ENCODE results near the gene DAB2IP.
A peak's percentile ranks its signal among the peaks of the same experiment; 100 is the strongest.
"Not testable (repeated sequence)": the region's sequence is repeated elsewhere in the genome, so short reads cannot be mapped to it uniquely, and the experiment has no call there.

DAB2IP gene

GRCh38 chr9:121651295-121652020 is at the start of gene DAB2IP:
DAB2IP (plus strand) TSS chr9:121651634; CDS start chr9:121651776, 142 bp downstream.
- DNase-seq (ENCODE audit: low spot score) = no peak

- no peak for DNase-seq (ENCODE audit: low spot score)
Observed at GRCh38 chr9:121603028-121603427, 48.4 kb upstream of the DAB2IP start.

- no peak for DNase-seq (ENCODE audit: low spot score)
Observed at GRCh38 chr9:121604242-121604641, 47.2 kb upstream of the DAB2IP start.

- DNase-seq (ENCODE audit: low spot score) = no peak
Observed at GRCh38 chr9:121604654-121605053, 46.8 kb upstream of the DAB2IP start.

- DNase-seq (ENCODE audit: low spot score) = no peak
Observed at GRCh38 chr9:121607434-121608167, 43.8 kb upstream of the DAB2IP start.

- no peak for DNase-seq (ENCODE audit: low spot score)
Observed at GRCh38 chr9:121608168-121608853, 43.1 kb upstream of the DAB2IP start.

GRCh38 chr9:121609822-121610637 is 41.4 kb upstream of the DAB2IP start:
- no peak for DNase-seq (ENCODE audit: low spot score)

GRCh38 chr9:121610638-121610953 is 40.8 kb upstream of the DAB2IP start:
- no peak for DNase-seq (ENCODE audit: low spot score)

GRCh38 chr9:121612511-121612998 is 38.9 kb upstream of the DAB2IP start:
- no peak for DNase-seq (ENCODE audit: low spot score)

GRCh38 chr9:121613009-121613752 is 38.3 kb upstream of the DAB2IP start:
- DNase-seq (ENCODE audit: low spot score) = no peak

- DNase-seq (ENCODE audit: low spot score) = no peak
Observed at GRCh38 chr9:121616123-121616755, 35.2 kb upstream of the DAB2IP start.

- no peak for DNase-seq (ENCODE audit: low spot score)
Observed at GRCh38 chr9:121618504-121618903, 32.9 kb upstream of the DAB2IP start.

GRCh38 chr9:121618910-121619309 is 32.5 kb upstream of the DAB2IP start:
- DNase-seq (ENCODE audit: low spot score) = not testable (repeated sequence)

- DNase-seq (ENCODE audit: low spot score) = no peak
Observed at GRCh38 chr9:121619545-121620324, 31.7 kb upstream of the DAB2IP start.

GRCh38 chr9:121620325-121620673 is 31.1 kb upstream of the DAB2IP start:
- no peak for DNase-seq (ENCODE audit: low spot score)

GRCh38 chr9:121620777-121621449 is 30.5 kb upstream of the DAB2IP start:
- peak; percentile 5 for DNase-seq (ENCODE audit: low spot score)

GRCh38 chr9:121622387-121623203 is 28.8 kb upstream of the DAB2IP start:
- no peak for DNase-seq (ENCODE audit: low spot score)

GRCh38 chr9:121623430-121623829 is 28.0 kb upstream of the DAB2IP start:
- DNase-seq (ENCODE audit: low spot score) = not testable (repeated sequence)

GRCh38 chr9:121625590-121625989 is 25.8 kb upstream of the DAB2IP start:
- DNase-seq (ENCODE audit: low spot score) = no peak
